A549 treated with GW870086 at 1 μM for 4 hours (cell line): ENCODE measurements around the gene UBL7. TPM values are rescaled to one million over a fixed set of nuclear protein-coding genes. Genes with fewer than 3 reads are reported as not detected.

Source experiments
- total RNA-seq: library from RNA; stranded (reverse); fragments of 200-300 nt; extraction: Qiagen RNA extraction; gene quantifications from 5 replicates; pipeline ENCODE4 v1.2.3, GENCODE V29; 2022; ENCODE audit warnings: low read depth

UBL7 gene
- total RNA-seq: 36.7 to 42.8 TPM (median 39.6 TPM) in 5 replicates

GRCh38 chr15:74460871-74461846 is at the start of gene UBL7:
TSS of gene UBL7 (minus strand) at chr15:74461160. CDS start at chr15:74458867, 2,293 bp downstream.

GRCh38 chr15:74433592-74434262 is 27.2 kb downstream of the UBL7 start, which contains the start of gene SEMA7A:
TSS of gene SEMA7A (minus strand) at chr15:74433958. CDS start at chr15:74433918, 40 bp downstream.

Other genes with a start within 250 kb of the UBL7 start
- 8.0 to 9.7 TPM (median 8.7 TPM) in 5 replicates for gene CCDC33, start 224.8 kb downstream of the UBL7 start, total RNA-seq
- not detected in 5 replicates for gene CYP11A1, start 93.5 kb downstream of the UBL7 start, total RNA-seq
- 1.2 to 1.6 TPM (median 1.4 TPM) in 5 replicates for gene SEMA7A, start 27.2 kb downstream of the UBL7 start, total RNA-seq
- gene ARID3B, start 80.1 kb upstream of the UBL7 start, total RNA-seq: 2.0 to 3.7 TPM (median 3.0 TPM) in 5 replicates
- gene CLK3, start 154.7 kb upstream of the UBL7 start, total RNA-seq: 31.7 to 36.2 TPM (median 33.4 TPM) in 5 replicates
- 17.1 to 23.2 TPM (median 19.0 TPM) in 5 replicates for gene EDC3, start 234.9 kb upstream of the UBL7 start, total RNA-seq